Measurements from ENCODE around the gene SLC50A1.

DNA sequence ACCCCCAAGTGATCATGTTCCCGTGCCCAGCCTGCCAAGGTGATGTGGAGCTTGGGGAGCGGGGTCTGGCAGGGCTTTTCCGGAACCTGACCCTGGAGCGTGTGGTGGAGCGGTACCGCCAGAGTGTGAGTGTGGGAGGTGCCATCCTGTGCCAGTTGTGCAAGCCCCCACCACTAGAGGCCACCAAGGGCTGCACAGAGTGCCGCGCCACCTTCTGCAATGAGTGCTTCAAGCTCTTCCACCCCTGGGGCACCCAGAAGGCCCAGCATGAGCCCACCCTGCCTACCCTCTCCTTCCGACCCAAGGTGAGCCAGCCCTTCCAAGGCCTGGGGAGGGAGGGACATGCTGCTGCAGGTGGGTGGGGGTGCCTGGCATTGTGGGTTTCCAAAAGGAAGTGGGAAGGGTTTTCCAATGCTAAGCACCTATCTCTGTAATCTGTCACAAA lies 40.3 kb downstream of the SLC50A1 start:
- TF ChIP-seq, protein P1, sequence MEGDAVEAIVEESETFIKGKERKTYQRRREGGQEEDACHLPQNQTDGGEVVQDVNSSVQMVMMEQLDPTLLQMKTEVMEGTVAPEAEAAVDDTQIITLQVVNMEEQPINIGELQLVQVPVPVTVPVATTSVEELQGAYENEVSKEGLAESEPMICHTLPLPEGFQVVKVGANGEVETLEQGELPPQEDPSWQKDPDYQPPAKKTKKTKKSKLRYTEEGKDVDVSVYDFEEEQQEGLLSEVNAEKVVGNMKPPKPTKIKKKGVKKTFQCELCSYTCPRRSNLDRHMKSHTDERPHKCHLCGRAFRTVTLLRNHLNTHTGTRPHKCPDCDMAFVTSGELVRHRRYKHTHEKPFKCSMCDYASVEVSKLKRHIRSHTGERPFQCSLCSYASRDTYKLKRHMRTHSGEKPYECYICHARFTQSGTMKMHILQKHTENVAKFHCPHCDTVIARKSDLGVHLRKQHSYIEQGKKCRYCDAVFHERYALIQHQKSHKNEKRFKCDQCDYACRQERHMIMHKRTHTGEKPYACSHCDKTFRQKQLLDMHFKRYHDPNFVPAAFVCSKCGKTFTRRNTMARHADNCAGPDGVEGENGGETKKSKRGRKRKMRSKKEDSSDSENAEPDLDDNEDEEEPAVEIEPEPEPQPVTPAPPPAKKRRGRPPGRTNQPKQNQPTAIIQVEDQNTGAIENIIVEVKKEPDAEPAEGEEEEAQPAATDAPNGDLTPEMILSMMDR (IDR thresholded peaks at IDR 0.05): no peak
- TF ChIP-seq POLR2A (IDR thresholded peaks at IDR 0.05) (no peak), EP300 (IDR thresholded peaks at IDR 0.05) (no peak)

Data from tibial nerve (tissue), 4 donors.